A549 (cell line): ENCODE data around the gene IGSF11.

Experiments
- CHD4 ChIP-seq: fragments of 200-600 bp; sonication (generic); IDR thresholded peaks from 2 replicates; pipeline ENCODE4 v1.6.1; 2016; ENCODE audit warnings: antibody characterized with exemption, mild to moderate bottlenecking, borderline replicate concordance
- CTCF ChIP-seq: fragments of >200 bp; sonication (Bioruptor Twin); formaldehyde crosslinking; IDR thresholded peaks from 3 replicates; pipeline ENCODE4 v1.5.1; 2016
- JUN ChIP-seq, 2 experiments: fragments of >200 bp; sonication (Bioruptor Twin); formaldehyde crosslinking; IDR thresholded peaks; 2 replicates in 1 of 2; 3 replicates in 1 of 2; pipeline ENCODE4 v1.6.1; 2016 to 2017
- KDM1A ChIP-seq: fragments of 200-600 bp; sonication (generic); IDR thresholded peaks from 2 replicates; pipeline ENCODE4 v1.6.1; 2016; ENCODE audit warnings: low read depth, mild to moderate bottlenecking
- MAFK ChIP-seq: fragments of 450-650 bp; IDR thresholded peaks from 2 replicates; pipeline ENCODE4 v1.6.1; 2014; ENCODE audit not compliant: partially characterized antibody
- MAZ ChIP-seq: fragments of 150-350 bp; IDR thresholded peaks from 2 replicates; pipeline ENCODE4 v1.6.1; 2014; ENCODE audit warnings: antibody characterized with exemption, low read depth, low read length, borderline replicate concordance
- MYC ChIP-seq: IDR thresholded peaks from 2 replicates; pipeline ENCODE4 v1.6.1; 2012; ENCODE audit warnings: mild to moderate bottlenecking, inconsistent platforms, low read length, improper control_type of control experiment, borderline replicate concordance
- PBX3 ChIP-seq: IDR thresholded peaks from 2 replicates; pipeline ENCODE4 v1.6.1; 2012
- POLR2A ChIP-seq: IDR thresholded peaks from 2 replicates; pipeline ENCODE4 v1.6.1; 2012; ENCODE audit warnings: mild to moderate bottlenecking, low read length
- RAD21 ChIP-seq, 2 experiments: fragments of >200 bp in 1 of 2; sonication (Bioruptor Twin) in 1 of 2; formaldehyde crosslinking in 1 of 2; IDR thresholded peaks in 1 of 2; conservative IDR thresholded peaks in 1 of 2; 2 replicates in 1 of 2; 3 replicates in 1 of 2; pipeline ENCODE4 v1.6.1; 2012 to 2018; ENCODE audit warnings: inconsistent platforms in 1 of 2
- REST ChIP-seq: fragments of 200-600 bp; sonication (generic); IDR thresholded peaks from 2 replicates; pipeline ENCODE4 v1.6.1; 2016; ENCODE audit warnings: antibody characterized with exemption, mild to moderate bottlenecking, moderate library complexity
- SREBF2 ChIP-seq: fragments of 450-650 bp; IDR thresholded peaks from 2 replicates; pipeline ENCODE4 v1.6.1; 2014; ENCODE audit warnings: mild to moderate bottlenecking, moderate library complexity
- USF2 ChIP-seq: fragments of 450-650 bp; IDR thresholded peaks from 2 replicates; pipeline ENCODE4 v1.6.1; 2014; ENCODE audit warnings: antibody characterized with exemption

DNA sequence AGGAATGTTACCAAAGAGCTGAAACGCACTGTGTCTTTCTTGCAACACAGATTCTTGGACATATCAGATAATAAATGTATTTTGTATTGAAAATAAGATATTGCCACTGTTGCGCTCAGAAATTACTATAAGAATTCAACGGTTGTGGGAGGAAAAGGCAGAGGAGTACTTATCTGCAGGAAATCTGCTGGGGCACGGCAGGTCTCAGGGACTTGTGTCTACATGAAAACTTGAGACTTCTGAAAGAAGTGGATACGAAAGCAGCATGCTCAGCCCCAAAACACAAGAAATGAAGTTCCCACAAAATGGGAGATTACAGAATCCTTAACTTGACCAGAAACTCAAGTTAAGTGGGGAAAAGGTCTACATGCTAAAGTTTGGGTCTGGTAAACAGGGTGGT, 86.5 kb downstream of the IGSF11 start:
- TF ChIP-seq MAFK: no peak
- no peak for TF ChIP-seq MYC
- TF ChIP-seq SREBF2: no peak
- TF ChIP-seq CTCF: no peak
- no peak for TF ChIP-seq MAZ
- no peak for TF ChIP-seq POLR2A
- no peak for TF ChIP-seq JUN (IDR thresholded peaks at IDR 0.05)
- TF ChIP-seq REST: no peak
- TF ChIP-seq KDM1A: no peak
- no peak for TF ChIP-seq RAD21 (conservative IDR thresholded peaks at IDR 0.05 in 1 of 2, IDR thresholded peaks at IDR 0.05 in 1 of 2)
- no peak for TF ChIP-seq CHD4
- TF ChIP-seq PBX3: no peak
- TF ChIP-seq USF2: no peak
